NCI-H510A treated with DMSO at 0.1 percent for 48 hours (cell line): ENCODE data around the gene CYB561D2.
A peak's percentile ranks its signal among the peaks of the same experiment; 100 is the strongest.

Source experiments
- DNase-seq: peaks from one replicate; lab custom pipeline; 2025; lab: John Stamatoyannopoulos, UW

The CYB561D2 gene

GRCh38 chr3:50323614-50324199 is 27.0 kb upstream of the CYB561D2 start:
- no peak for DNase-seq

- DNase-seq, result peak; percentile 49
Measured at GRCh38 chr3:50324351-50325112, 26.1 kb upstream of the CYB561D2 start.

GRCh38 chr3:50325113-50325480 is 25.6 kb upstream of the CYB561D2 start:
- no peak for DNase-seq

GRCh38 chr3:50325497-50326181 is 25.0 kb upstream of the CYB561D2 start:
- no peak for DNase-seq

GRCh38 chr3:50326182-50326541 is 24.5 kb upstream of the CYB561D2 start:
- DNase-seq, result no peak

- DNase-seq, result no peak
Measured at GRCh38 chr3:50327129-50327528, 23.5 kb upstream of the CYB561D2 start.

GRCh38 chr3:50327943-50328691 is 22.5 kb upstream of the CYB561D2 start, which contains the start of gene TUSC2:
TSS of gene TUSC2 (minus strand) at chr3:50328223. CDS start at chr3:50328099, 124 bp downstream.
- peak; percentile 82 for DNase-seq

GRCh38 chr3:50330330-50330729 is 20.3 kb upstream of the CYB561D2 start:
- DNase-seq, result no peak

- no peak for DNase-seq
Measured at GRCh38 chr3:50331364-50331907, 19.2 kb upstream of the CYB561D2 start.

GRCh38 chr3:50333744-50334328 is 16.8 kb upstream of the CYB561D2 start:
- DNase-seq, result no peak

- DNase-seq, result no peak
Measured at GRCh38 chr3:50334339-50335075, 16.2 kb upstream of the CYB561D2 start.

GRCh38 chr3:50336452-50337174 is 14.0 kb upstream of the CYB561D2 start:
- no peak for DNase-seq

- peak; percentile 84 for DNase-seq
Measured at GRCh38 chr3:50337175-50337861, 13.3 kb upstream of the CYB561D2 start.

GRCh38 chr3:50338965-50339364 is 11.7 kb upstream of the CYB561D2 start:
- DNase-seq, result no peak

- DNase-seq, result no peak
Measured at GRCh38 chr3:50339485-50340146, 11.0 kb upstream of the CYB561D2 start.

- DNase-seq, result no peak
Measured at GRCh38 chr3:50340147-50340447, 10.6 kb upstream of the CYB561D2 start.

GRCh38 chr3:50340448-50341329 is 10.0 kb upstream of the CYB561D2 start, which contains the start of gene RASSF1:
TSS of gene RASSF1 (minus strand) at chr3:50340836. CDS start at chr3:50340805, 31 bp downstream.
- no peak for DNase-seq

- DNase-seq, result no peak
Measured at GRCh38 chr3:50341537-50341936, 9.1 kb upstream of the CYB561D2 start.
